OCI-LY1 (cell line): ENCODE measurements around the gene TNS1.

Experiments used
- H2AFZ ChIP-seq: fragments of 200-600 bp; sonication (generic), shearing (Covaris generic); 2 replicates; pipeline ENCODE4 v1.6.0; 2014; ENCODE audit warnings: antibody characterized with exemption, mild to moderate bottlenecking, low read length
- H3F3A ChIP-seq: fragments of 200-600 bp; sonication (generic), shearing (Covaris generic); 2 replicates; pipeline ENCODE4 v1.6.0; 2014; ENCODE audit warnings: mild to moderate bottlenecking, antibody characterized with exemption, low read length, moderate library complexity; ENCODE audit not compliant: insufficient read depth
- H3K27ac ChIP-seq: fragments of 200-600 bp; sonication (generic); 2 replicates; pipeline ENCODE4 v1.5.1; 2014; ENCODE audit warnings: low read length, mixed run types, mild to moderate bottlenecking, low read depth; ENCODE audit not compliant: poor library complexity, severe bottlenecking
- H3K27me3 ChIP-seq: fragments of 200-600 bp; sonication (generic); 2 replicates; pipeline ENCODE4 v1.6.0; 2014; ENCODE audit warnings: antibody characterized with exemption, mild to moderate bottlenecking, low read length, moderate library complexity; ENCODE audit not compliant: insufficient read depth
- H3K36me3 ChIP-seq: fragments of 200-600 bp; sonication (generic); 2 replicates; pipeline ENCODE4 v1.6.1; 2014; ENCODE audit warnings: mild to moderate bottlenecking, antibody characterized with exemption, low read length, moderate library complexity, mixed read lengths; ENCODE audit not compliant: insufficient read depth
- H3K4me1 ChIP-seq: fragments of 200-600 bp; sonication (generic); 2 replicates; pipeline ENCODE4 v1.5.1; 2014; ENCODE audit warnings: mild to moderate bottlenecking, low read length, moderate library complexity; ENCODE audit not compliant: insufficient read depth, severe bottlenecking
- H3K4me2 ChIP-seq: fragments of 200-600 bp; sonication (generic), shearing (Covaris generic); 2 replicates; pipeline ENCODE4 v1.6.1; 2014; ENCODE audit warnings: low read length
- H3K4me3 ChIP-seq: fragments of 200-600 bp; sonication (generic); 2 replicates; pipeline ENCODE4 v1.5.1; 2014; ENCODE audit warnings: low read length, low read depth, mild to moderate bottlenecking, mixed read lengths; ENCODE audit not compliant: poor library complexity, severe bottlenecking
- H3K79me2 ChIP-seq: fragments of 200-600 bp; shearing (Covaris generic); 2 replicates; pipeline ENCODE4 v1.6.1; 2016; ENCODE audit warnings: mixed run types, low read length, mixed read lengths; ENCODE audit not compliant: insufficient read depth
- H3K9ac ChIP-seq: fragments of 200-600 bp; sonication (generic), shearing (Covaris generic); 2 replicates; pipeline ENCODE4 v1.6.1; 2014; ENCODE audit warnings: mild to moderate bottlenecking, low read length, mixed read lengths
- H3K9me2 ChIP-seq: fragments of 200-600 bp; sonication (generic), shearing (Covaris generic); 2 replicates; pipeline ENCODE4 v1.6.1; 2014; ENCODE audit warnings: low read depth, mild to moderate bottlenecking, low read length, mixed read lengths
- H3K9me3 ChIP-seq: fragments of 200-600 bp; shearing (Covaris generic); 2 replicates; pipeline ENCODE4 v1.6.1; 2014; ENCODE audit warnings: low read length, mixed read lengths
- H4K20me1 ChIP-seq: fragments of 200-600 bp; sonication (generic), shearing (Covaris generic); 2 replicates; pipeline ENCODE4 v1.6.0; 2016; ENCODE audit warnings: mild to moderate bottlenecking, low read length; ENCODE audit not compliant: insufficient read depth
- EZH2 ChIP-seq: fragments of 200-600 bp; sonication (generic), shearing (Covaris generic); IDR thresholded peaks from 2 replicates; pipeline ENCODE4 v1.8.0; 2017; ENCODE audit warnings: borderline replicate concordance, mixed run types, mild to moderate bottlenecking, antibody characterized with exemption, low read length, moderate library complexity, mixed read lengths
- TF ChIP-seq, protein P1 (sequence below): fragments of 200-600 bp; sonication (generic), shearing (Covaris generic); IDR thresholded peaks from 2 replicates; pipeline ENCODE4 v1.5.1; 2017; ENCODE audit warnings: mild to moderate bottlenecking, antibody characterized with exemption, low read length, moderate library complexity, mixed read lengths

The TNS1 gene

DNA sequence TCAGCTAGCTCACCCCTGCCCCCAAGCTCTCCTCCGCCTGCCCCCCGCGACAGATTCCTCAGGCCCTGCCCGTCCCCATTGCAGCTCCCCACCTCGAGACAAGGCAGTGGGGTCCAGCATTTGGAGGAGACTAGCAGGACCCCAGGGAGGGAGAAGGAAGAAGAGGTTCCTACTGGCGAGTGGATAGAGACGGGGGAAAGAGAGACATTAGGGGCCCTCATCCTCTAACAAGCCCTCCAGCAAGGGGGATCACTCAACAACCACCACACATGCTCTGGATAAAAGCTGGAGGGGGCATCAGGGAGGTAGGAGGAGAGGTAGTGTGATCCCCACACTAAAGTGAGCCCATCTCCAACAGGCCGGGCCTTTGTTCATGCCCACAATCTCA, 8.9 kb upstream of the TNS1 start:
- Histone ChIP-seq H3K27me3 (peaks cover 11% of the 10 kb centered on the region; the same call in 1 of the 2 replicates), H4K20me1 (no peaks in the 10 kb centered on the region)

DNA sequence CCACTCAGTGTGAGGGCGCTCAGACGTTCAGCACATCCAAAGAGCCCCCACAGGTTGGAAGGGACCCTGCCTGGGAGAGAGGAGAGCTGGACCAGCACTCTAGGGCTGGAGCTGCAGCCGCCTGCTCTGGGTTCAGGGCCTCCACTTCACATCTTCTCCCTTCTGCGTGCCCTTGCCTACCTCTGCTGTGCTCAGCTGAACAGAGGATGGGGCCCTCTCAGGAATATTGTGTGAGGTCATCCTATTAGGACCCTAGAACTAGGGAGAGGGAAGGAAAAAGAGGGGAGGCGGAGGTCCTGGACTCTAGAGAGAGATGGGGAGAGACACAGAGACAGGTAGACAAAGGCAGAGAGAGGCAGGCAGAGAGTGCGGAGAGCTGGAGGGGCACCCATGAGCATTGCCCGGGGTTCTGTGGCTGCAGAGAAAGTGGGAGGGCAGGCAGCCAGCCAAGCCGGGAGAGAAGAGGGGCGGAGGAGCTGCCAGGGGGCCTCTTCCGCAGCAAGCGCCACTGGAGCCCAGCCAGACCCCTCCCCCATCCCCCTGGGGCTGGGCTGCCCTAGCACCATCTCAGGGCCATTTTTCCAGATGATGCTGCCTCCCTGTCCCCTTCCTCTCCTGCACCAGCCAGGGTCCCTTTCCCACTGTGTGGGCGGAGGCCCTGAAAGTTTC, 8.3 kb upstream of the TNS1 start:
- no peaks in the 10 kb centered on the region for H3K79me2 ChIP-seq
- no peaks in the 10 kb centered on the region for H3K9me3 ChIP-seq
- H3K4me2 ChIP-seq, result no peak overlapping the region
- no peak overlapping the region for H3K4me3 ChIP-seq
- H3K9ac ChIP-seq, result no peak overlapping the region
- H3K4me1 ChIP-seq, result no peaks in the 10 kb centered on the region
- H3F3A ChIP-seq, result no peaks in the 10 kb centered on the region
- H3K9me2 ChIP-seq, result no peaks in the 10 kb centered on the region
- H4K20me1 ChIP-seq, result no peaks in the 10 kb centered on the region
- TF ChIP-seq EZH2, result no peak
- peaks cover 11% of the 10 kb centered on the region; the same call in 1 of the 2 replicates for H3K27me3 ChIP-seq
- no peaks in the 10 kb centered on the region for H3K36me3 ChIP-seq
- H2AFZ ChIP-seq, result no peak overlapping the region
- H3K27ac ChIP-seq, result no peak overlapping the region

More for the DNA sequence above, 8.9 kb upstream of the TNS1 start:
- H3K4me2 ChIP-seq, result no peak overlapping the region
- no peaks in the 10 kb centered on the region for H3K36me3 ChIP-seq
- H3F3A ChIP-seq, result no peaks in the 10 kb centered on the region
- no peaks in the 10 kb centered on the region for H3K4me1 ChIP-seq
- no peak overlapping the region for H3K27ac ChIP-seq
- H3K9ac ChIP-seq, result no peak overlapping the region
- no peaks in the 10 kb centered on the region for H3K9me3 ChIP-seq
- H3K4me3 ChIP-seq, result no peak overlapping the region
- no peaks in the 10 kb centered on the region for H3K79me2 ChIP-seq
- TF ChIP-seq EZH2, result no peak
- TF ChIP-seq, protein P1, sequence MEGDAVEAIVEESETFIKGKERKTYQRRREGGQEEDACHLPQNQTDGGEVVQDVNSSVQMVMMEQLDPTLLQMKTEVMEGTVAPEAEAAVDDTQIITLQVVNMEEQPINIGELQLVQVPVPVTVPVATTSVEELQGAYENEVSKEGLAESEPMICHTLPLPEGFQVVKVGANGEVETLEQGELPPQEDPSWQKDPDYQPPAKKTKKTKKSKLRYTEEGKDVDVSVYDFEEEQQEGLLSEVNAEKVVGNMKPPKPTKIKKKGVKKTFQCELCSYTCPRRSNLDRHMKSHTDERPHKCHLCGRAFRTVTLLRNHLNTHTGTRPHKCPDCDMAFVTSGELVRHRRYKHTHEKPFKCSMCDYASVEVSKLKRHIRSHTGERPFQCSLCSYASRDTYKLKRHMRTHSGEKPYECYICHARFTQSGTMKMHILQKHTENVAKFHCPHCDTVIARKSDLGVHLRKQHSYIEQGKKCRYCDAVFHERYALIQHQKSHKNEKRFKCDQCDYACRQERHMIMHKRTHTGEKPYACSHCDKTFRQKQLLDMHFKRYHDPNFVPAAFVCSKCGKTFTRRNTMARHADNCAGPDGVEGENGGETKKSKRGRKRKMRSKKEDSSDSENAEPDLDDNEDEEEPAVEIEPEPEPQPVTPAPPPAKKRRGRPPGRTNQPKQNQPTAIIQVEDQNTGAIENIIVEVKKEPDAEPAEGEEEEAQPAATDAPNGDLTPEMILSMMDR, result no peak
- H3K9me2 ChIP-seq, result no peaks in the 10 kb centered on the region
- no peak overlapping the region for H2AFZ ChIP-seq

DNA sequence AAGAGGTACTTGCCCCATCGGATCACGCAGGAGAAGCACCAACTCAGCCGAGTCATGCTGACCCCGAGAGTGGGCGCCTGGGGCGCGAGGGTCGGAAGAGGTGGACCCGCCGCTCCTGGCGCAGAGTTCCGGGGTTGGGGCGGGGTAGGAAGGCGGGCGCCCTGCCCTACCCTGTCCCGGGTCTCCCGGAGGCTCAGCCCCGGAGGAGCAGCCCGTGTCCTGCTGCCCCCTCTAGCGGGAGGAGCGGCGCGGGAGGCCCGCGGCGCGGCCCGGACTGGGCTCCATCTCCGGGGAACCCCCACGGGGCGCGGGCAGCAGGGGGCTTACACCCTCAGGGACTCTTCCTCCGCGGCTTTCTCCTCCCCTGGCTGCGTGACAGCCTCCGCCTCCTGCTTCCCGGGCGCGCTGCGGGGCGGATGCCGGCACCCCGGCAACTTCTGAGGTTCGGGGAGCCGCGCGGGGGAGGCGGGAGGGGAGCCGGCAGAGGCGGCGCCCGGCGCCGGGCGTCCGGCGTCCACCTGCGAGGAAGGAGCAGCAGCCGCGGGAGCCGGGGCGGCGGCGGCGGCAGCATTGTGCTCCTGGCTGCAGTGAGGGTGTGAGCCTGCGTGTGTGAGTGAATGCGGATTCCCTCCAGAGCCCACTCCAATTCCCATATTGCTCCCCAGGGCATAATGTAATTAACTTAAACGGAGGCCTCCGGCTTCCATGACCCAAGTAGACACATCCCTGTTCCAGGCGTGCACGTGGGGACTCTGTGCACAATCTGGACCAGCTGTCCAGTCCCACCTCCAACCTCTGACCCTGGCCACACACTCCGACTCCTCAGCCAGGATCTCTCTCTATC, 7.6 kb upstream of the TNS1 start:
- no peak overlapping the region for H3K27ac ChIP-seq
- no peak overlapping the region for H3K4me3 ChIP-seq
- no peaks in the 10 kb centered on the region for H3K79me2 ChIP-seq
- H3K4me1 ChIP-seq, result no peaks in the 10 kb centered on the region
- peaks cover 11% of the 10 kb centered on the region; the same call in 1 of the 2 replicates for H3K27me3 ChIP-seq
- TF ChIP-seq EZH2, result no peak
- TF ChIP-seq, protein P1, result no peak
- no peak overlapping the region for H3K4me2 ChIP-seq
- H3K36me3 ChIP-seq, result no peaks in the 10 kb centered on the region
- no peak overlapping the region for H3K9ac ChIP-seq
- no peaks in the 10 kb centered on the region for H4K20me1 ChIP-seq
- H3K9me3 ChIP-seq, result no peaks in the 10 kb centered on the region
- no peaks in the 10 kb centered on the region for H3F3A ChIP-seq
- no peak overlapping the region for H2AFZ ChIP-seq
- H3K9me2 ChIP-seq, result no peaks in the 10 kb centered on the region
